H1 (cell line): ENCODE measurements around the gene OPCML. TPM values are rescaled to one million over a fixed set of nuclear protein-coding genes. Genes with fewer than 3 reads are reported as not detected.

Experiments used
- CTCF ChIA-PET: fragments of 300-600 bp; sonication (Branson Sonifier 250); formaldehyde crosslinking; loops from one replicate; lab custom pipeline; 2021; ENCODE audit not compliant: partially characterized antibody; lab: Charles Lee
- POLR2A ChIA-PET: fragments of 300-600 bp; sonication (Branson Sonifier 250); formaldehyde crosslinking; loops from one replicate; lab custom pipeline; 2021; ENCODE audit warnings: inconsistent platforms; ENCODE audit not compliant: partially characterized antibody; lab: Charles Lee
- DNase-seq, 2 experiments: peaks; one replicate each; pipeline versions ENCODE4 v3.0.0 to v3.0.0-alpha.2; 2010 to 2022; ENCODE audit warnings: low spot score in 2 of 2, low read depth in 1 of 2, mixed read lengths in 1 of 2
- FAIRE-seq: peaks from 2 replicates; lab custom pipeline; 2011; peaks lifted over from hg19 to GRCh38; lab: Jason Lieb, UNC
- H2AFZ ChIP-seq: 2 replicates; pipeline ENCODE4 v1.8.1; 2012; ENCODE audit warnings: low read length, inconsistent platforms
- H2AK5ac ChIP-seq: 2 replicates; pipeline ENCODE4 v1.6.1; 2013; ENCODE audit warnings: low read depth, low read length
- H2BK120ac ChIP-seq: replicated peaks from 2 replicates; pipeline ENCODE3; 2013; ENCODE audit warnings: low read depth, low read length, inconsistent platforms
- H2BK12ac ChIP-seq: 2 replicates; pipeline ENCODE4 v1.6.1; 2013; ENCODE audit warnings: low read depth, low read length
- H2BK15ac ChIP-seq: 2 replicates; pipeline ENCODE4 v1.6.1; 2013; ENCODE audit warnings: low read length
- H2BK20ac ChIP-seq: 2 replicates; pipeline ENCODE4 v1.6.1; 2013; ENCODE audit warnings: low read length
- H2BK5ac ChIP-seq: 2 replicates; pipeline ENCODE4 v1.6.1; 2013; ENCODE audit warnings: low read depth, low read length
- H3K14ac ChIP-seq: 2 replicates; pipeline ENCODE4 v1.6.1; 2013; ENCODE audit warnings: inconsistent platforms; ENCODE audit not compliant: insufficient read length
- H3K18ac ChIP-seq: 2 replicates; pipeline ENCODE4 v1.6.1; 2013; ENCODE audit warnings: low read length; ENCODE audit errors: extremely low read depth
- H3K23ac ChIP-seq: 2 replicates; pipeline ENCODE4 v1.6.1; 2013; ENCODE audit warnings: inconsistent platforms; ENCODE audit not compliant: insufficient read length
- H3K23me2 ChIP-seq: 2 replicates; pipeline ENCODE4 v1.6.1; 2013; ENCODE audit warnings: low read depth, low read length
- H3K27ac ChIP-seq: 2 replicates; pipeline ENCODE4 v1.6.1; 2011; ENCODE audit warnings: low read depth, low read length, inconsistent platforms
- H3K27me3 ChIP-seq, 4 experiments: replicated peaks in 1 of 4; 1 replicate in 1 of 4; 2 replicates in 3 of 4; pipeline versions ENCODE4 v1.6.1 to v1.8.1; 2011 to 2013; ENCODE audit warnings: low read length in 3 of 4, mild to moderate bottlenecking in 3 of 4, inconsistent platforms in 2 of 4, mixed read lengths in 2 of 4, moderate library complexity in 1 of 4; ENCODE audit not compliant: control insufficient read depth in 3 of 4, insufficient read depth in 3 of 4; ENCODE audit errors: extremely low read depth in 1 of 4
- H3K36me3 ChIP-seq, 4 experiments: 2 replicates each; pipeline versions ENCODE4 v1.6.1 to v1.8.1; 2011 to 2013; ENCODE audit warnings: mild to moderate bottlenecking in 4 of 4, low read length in 3 of 4, moderate library complexity in 2 of 4, control low read depth in 1 of 4, inconsistent platforms in 1 of 4; ENCODE audit not compliant: insufficient read depth in 4 of 4, control insufficient read depth in 2 of 4
- H3K4ac ChIP-seq: replicated peaks from 2 replicates; pipeline ENCODE3; 2013; ENCODE audit warnings: low read length, low read depth, mixed read lengths, inconsistent platforms; ENCODE audit not compliant: insufficient read length
- H3K4me1 ChIP-seq, 4 experiments: replicated peaks in 1 of 4; 1 replicate in 1 of 4; 2 replicates in 3 of 4; pipeline versions ENCODE4 v1.6.1 to v1.8.1; 2011 to 2013; ENCODE audit warnings: low read length in 3 of 4, inconsistent platforms in 2 of 4, mixed read lengths in 1 of 4; ENCODE audit not compliant: insufficient read depth in 4 of 4, control insufficient read depth in 3 of 4
- H3K4me2 ChIP-seq, 2 experiments: 2 replicates each; pipeline versions ENCODE4 v1.6.1 to v1.8.1; 2011 to 2013; ENCODE audit warnings: low read depth in 2 of 2, low read length in 2 of 2, control low read depth in 1 of 2, inconsistent platforms in 1 of 2, mild to moderate bottlenecking in 1 of 2; ENCODE audit not compliant: insufficient read depth in 1 of 2
- H3K4me3 ChIP-seq, 4 experiments: fragments of 200-600, 300-600 bp in 1 of 4; sonication (generic), shearing (Covaris generic), sonication (Bioruptor Twin) in 1 of 4; 2 replicates each; pipeline versions ENCODE4 v1.5.1 to v1.8.1; 2011 to 2016; ENCODE audit warnings: low read length in 4 of 4, low read depth in 3 of 4, control low read depth in 2 of 4, inconsistent platforms in 2 of 4, mild to moderate bottlenecking in 2 of 4, mixed read lengths in 1 of 4, moderate library complexity in 1 of 4; ENCODE audit not compliant: insufficient read depth in 2 of 4; ENCODE audit errors: extremely low read depth in 1 of 4
- H3K56ac ChIP-seq: replicated peaks from 2 replicates; pipeline ENCODE3; 2013; ENCODE audit warnings: low read depth, mild to moderate bottlenecking, mixed read lengths, low read length, inconsistent platforms; ENCODE audit not compliant: insufficient read length
- H3K79me1 ChIP-seq: 2 replicates; pipeline ENCODE4 v1.6.1; 2013; ENCODE audit warnings: low read depth, low read length, control low read depth
- H3K79me2 ChIP-seq, 2 experiments: 2 replicates each; pipeline versions ENCODE4 v1.6.1 to v1.8.1; 2012 to 2013; ENCODE audit warnings: low read length in 2 of 2, mild to moderate bottlenecking in 2 of 2, inconsistent platforms in 1 of 2; ENCODE audit not compliant: insufficient read depth in 2 of 2, control insufficient read depth in 1 of 2
- H3K9ac ChIP-seq, 4 experiments: replicated peaks in 1 of 4; 1 replicate in 1 of 4; 2 replicates in 3 of 4; pipeline versions ENCODE4 v1.6.1 to v1.8.1; 2011 to 2013; ENCODE audit warnings: low read depth in 3 of 4, low read length in 3 of 4, control low read depth in 2 of 4, mild to moderate bottlenecking in 2 of 4, moderate library complexity in 2 of 4, inconsistent platforms in 1 of 4; ENCODE audit errors: extremely low read depth in 1 of 4
- H3K9me3 ChIP-seq, 2 experiments: 2 replicates each; pipeline versions ENCODE4 v1.6.1 to v1.8.1; 2012 to 2013; ENCODE audit warnings: mild to moderate bottlenecking in 2 of 2, moderate library complexity in 2 of 2, control low read depth in 1 of 2, inconsistent platforms in 1 of 2, low read depth in 1 of 2, low read length in 1 of 2, mixed read lengths in 1 of 2; ENCODE audit not compliant: insufficient read depth in 2 of 2
- H4K20me1 ChIP-seq, 2 experiments: replicated peaks in 1 of 2; 2 replicates each; pipeline versions ENCODE3 to v1.8.1; 2011 to 2013; ENCODE audit warnings: inconsistent platforms in 2 of 2, low read length in 2 of 2, mild to moderate bottlenecking in 1 of 2; ENCODE audit not compliant: insufficient read depth in 2 of 2, control insufficient read depth in 1 of 2
- H4K5ac ChIP-seq: 2 replicates; pipeline ENCODE4 v1.6.1; 2013; ENCODE audit warnings: low read length, low read depth, mixed read lengths, inconsistent platforms; ENCODE audit not compliant: insufficient read length
- H4K8ac ChIP-seq: 2 replicates; pipeline ENCODE4 v1.8.0; 2013; ENCODE audit warnings: mild to moderate bottlenecking, moderate library complexity, low read length, inconsistent platforms; ENCODE audit not compliant: insufficient read depth; ENCODE audit errors: extremely low read depth
- H4K91ac ChIP-seq: replicated peaks from 2 replicates; pipeline ENCODE3; 2013; ENCODE audit warnings: low read length, mixed read lengths, inconsistent platforms; ENCODE audit not compliant: insufficient read length
- HDAC2 ChIP-seq, 2 experiments: fragments of 300-600 bp in 1 of 2; sonication (generic) in 1 of 2; IDR thresholded peaks; 2 replicates each; pipeline ENCODE4 v1.6.1; 2011 to 2012; ENCODE audit warnings: low read depth in 2 of 2, low read length in 2 of 2, mild to moderate bottlenecking in 2 of 2, moderate library complexity in 2 of 2, borderline replicate concordance in 1 of 2, inconsistent platforms in 1 of 2
- KDM1A ChIP-seq: fragments of 200-600, 300-600 bp; sonication (generic); IDR thresholded peaks from 2 replicates; pipeline ENCODE4 v1.7.1; 2016; ENCODE audit warnings: mild to moderate bottlenecking, low read length, borderline replicate concordance
- MAFK ChIP-seq: IDR thresholded peaks from 2 replicates; pipeline ENCODE4 v1.6.1; 2012; ENCODE audit warnings: low read depth, mild to moderate bottlenecking, improper control_type of control experiment, low read length
- PHF8 ChIP-seq: fragments of 200-600 bp; sonication (generic); conservative IDR thresholded peaks from 2 replicates; pipeline ENCODE4 v1.7.1; 2012; ENCODE audit warnings: low read depth, mild to moderate bottlenecking, inconsistent platforms, low read length, moderate library complexity
- RXRA ChIP-seq: IDR thresholded peaks from 2 replicates; pipeline ENCODE4 v1.6.1; 2011; ENCODE audit warnings: low read depth, mild to moderate bottlenecking, low read length, moderate library complexity; ENCODE audit not compliant: insufficient read depth
- SIN3A ChIP-seq, 2 experiments: IDR thresholded peaks in 1 of 2; conservative IDR thresholded peaks in 1 of 2; 2 replicates each; pipeline ENCODE4 v1.6.1; 2011 to 2012; ENCODE audit warnings: low read length in 2 of 2, improper control_type of control experiment in 1 of 2, low read depth in 1 of 2, mild to moderate bottlenecking in 1 of 2
- TEAD4 ChIP-seq: IDR thresholded peaks from 2 replicates; pipeline ENCODE4 v1.6.1; 2012; ENCODE audit warnings: low read depth, low read length, inconsistent platforms, mixed read lengths
- WGBS, 2 experiments: shearing (Covaris generic) in 1 of 2; methylation state at CpG; one replicate each; pipeline versions ENCODE4 v1.1.6 to v1.1.7; 2013 to 2015; ENCODE audit warnings: low lambda C conversion rate in 2 of 2, mixed read lengths in 2 of 2, inconsistent platforms in 1 of 2, low coverage in 1 of 2, missing lambda C conversion rate in 1 of 2; ENCODE audit not compliant: insufficient replicate concordance in 2 of 2, insufficient coverage in 1 of 2, insufficient read length in 1 of 2; ENCODE audit errors: extremely low coverage in 1 of 2, missing lambda C conversion rate in 1 of 2; 5-methylcytosine and 5-hydroxymethylcytosine counted together
- polyA plus RNA-seq, 7 experiments: library from polyadenylated mRNA; depleted of rRNA in 3 of 7; stranded (reverse) in 5 of 7; unstranded in 2 of 7; fragments of >200 nt in 5 of 7; fragments of 200-250 nt in 2 of 7; gene quantifications; 1 replicate in 5 of 7; 2 replicates in 1 of 7; 4 replicates in 1 of 7; pipeline versions ENCODE4 v1.2.1 to v1.2.3, GENCODE V29; 2011 to 2013; ENCODE audit warnings: missing spikeins in 2 of 7, mixed read lengths in 2 of 7
- total RNA-seq: library from RNA; stranded (reverse); fragmentation: NEBNext Ultra II Directional; extraction: Animal tissue kit (Norgen Biotek cat#: 25700); gene quantifications from 2 replicates; pipeline ENCODE4 v1.2.1, GENCODE V29; 2021
- TF ChIP-seq, protein P1 (sequence below), 3 experiments: IDR thresholded peaks; 1 replicate in 2 of 3; 2 replicates in 1 of 3; pipeline versions ENCODE4 v1.5.1 to v1.6.1; 2011; ENCODE audit warnings: low read length in 3 of 3, mild to moderate bottlenecking in 3 of 3, inconsistent platforms in 2 of 3, low read depth in 1 of 3, moderate library complexity in 1 of 3; ENCODE audit not compliant: insufficient read depth in 1 of 3; ENCODE audit errors: control extremely low read depth in 1 of 3
- TF ChIP-seq, protein P2 (sequence below): IDR thresholded peaks from 2 replicates; pipeline ENCODE4 v1.6.1; 2011; ENCODE audit warnings: low read length, improper control_type of control experiment

The OPCML gene
- total and polyA plus RNA-seq, 2 of the 8 experiments (the other 6 are each of a cell fraction or from before 2014, with no cell fraction given), result 2.3 to 3.1 TPM

DNA sequence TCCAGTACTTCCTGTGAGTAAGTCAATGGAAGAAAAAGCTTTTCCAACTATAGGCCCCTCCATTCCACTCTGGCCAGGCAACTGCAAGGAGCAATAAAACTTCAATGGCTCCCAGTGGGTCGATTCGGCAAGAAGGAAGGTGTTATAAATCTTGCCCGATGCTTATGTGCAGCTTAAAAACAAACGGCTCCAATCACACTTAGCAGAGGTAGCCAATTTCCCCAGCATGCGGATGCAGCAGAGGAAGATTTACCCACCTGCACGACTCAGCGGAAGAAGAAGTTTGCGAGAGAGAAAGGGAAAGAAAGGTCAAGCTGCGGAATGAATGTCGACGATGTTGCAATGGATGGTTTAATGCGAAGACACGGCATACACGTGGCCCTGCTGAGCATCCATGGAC, 141.5 kb downstream of the OPCML start:
- Histone ChIP-seq H3K79me1 (no peaks in the 10 kb centered on the region), H3K23ac (no peak overlapping the region), H3K14ac (no peak overlapping the region), H2BK15ac (no peak overlapping the region), H3K18ac (no peak overlapping the region), H2AFZ (no peak overlapping the region), H4K91ac (no peak overlapping the region), H3K9ac (no peak overlapping the region), H3K4me1 (peaks cover 0 to 4% (median under 1%) of the 10 kb centered on the region in 4 experiments; a peak in 2 of 7 replicates), H3K9me3 (no peaks in the 10 kb centered on the region), H3K4ac (no peak overlapping the region), H3K36me3 (no peaks in the 10 kb centered on the region), H3K23me2 (no peaks in the 10 kb centered on the region), H4K5ac (no peak overlapping the region), H3K27me3 (no peaks in the 10 kb centered on the region), H3K56ac (no peak overlapping the region), H3K4me2 (no peak overlapping the region), H3K27ac (no peak overlapping the region), H3K79me2 (no peaks in the 10 kb centered on the region), H2BK12ac (no peak overlapping the region), H4K20me1 (no peaks in the 10 kb centered on the region), H4K8ac (no peak overlapping the region), H2BK5ac (no peak overlapping the region), H3K4me3 (no peak overlapping the region), H2BK120ac (no peak overlapping the region), H2AK5ac (no peak overlapping the region), H2BK20ac (no peak overlapping the region)
- ChIA-PET CTCF (interaction anchor here (1.0 to 6.5 kb wide), 6 partner anchors 9 to 122 kb away, joined by 3 to 23 read pairs (median 3); no protein-coding TSS in a partner anchor), POLR2A (interaction anchor here (0.6 to 0.8 kb wide), 2 partner anchors 8 to 9 kb away, joined by 4 to 5 read pairs; no protein-coding TSS in a partner anchor)
- DNase-seq (no peak), FAIRE-seq (no peak)
- WGBS, 2 experiments, result 90 to 100% methylated on average over 4 to 13 of the region's 14 CpGs
- TF ChIP-seq, protein P1, sequence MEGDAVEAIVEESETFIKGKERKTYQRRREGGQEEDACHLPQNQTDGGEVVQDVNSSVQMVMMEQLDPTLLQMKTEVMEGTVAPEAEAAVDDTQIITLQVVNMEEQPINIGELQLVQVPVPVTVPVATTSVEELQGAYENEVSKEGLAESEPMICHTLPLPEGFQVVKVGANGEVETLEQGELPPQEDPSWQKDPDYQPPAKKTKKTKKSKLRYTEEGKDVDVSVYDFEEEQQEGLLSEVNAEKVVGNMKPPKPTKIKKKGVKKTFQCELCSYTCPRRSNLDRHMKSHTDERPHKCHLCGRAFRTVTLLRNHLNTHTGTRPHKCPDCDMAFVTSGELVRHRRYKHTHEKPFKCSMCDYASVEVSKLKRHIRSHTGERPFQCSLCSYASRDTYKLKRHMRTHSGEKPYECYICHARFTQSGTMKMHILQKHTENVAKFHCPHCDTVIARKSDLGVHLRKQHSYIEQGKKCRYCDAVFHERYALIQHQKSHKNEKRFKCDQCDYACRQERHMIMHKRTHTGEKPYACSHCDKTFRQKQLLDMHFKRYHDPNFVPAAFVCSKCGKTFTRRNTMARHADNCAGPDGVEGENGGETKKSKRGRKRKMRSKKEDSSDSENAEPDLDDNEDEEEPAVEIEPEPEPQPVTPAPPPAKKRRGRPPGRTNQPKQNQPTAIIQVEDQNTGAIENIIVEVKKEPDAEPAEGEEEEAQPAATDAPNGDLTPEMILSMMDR (IDR thresholded peaks at IDR 0.05; ENCODE audit: control extremely low read depth in 1 of 3, insufficient read depth in 1 of 3, low read depth in 1 of 3, low read length in 3 of 3), result no peak
- TF ChIP-seq HDAC2 (IDR thresholded peaks at IDR 0.05; ENCODE audit: borderline replicate concordance in 1 of 2, low read depth in 2 of 2, low read length in 2 of 2), result no peak
- no peak for TF ChIP-seq RXRA
- TF ChIP-seq SIN3A (conservative IDR thresholded peaks at IDR 0.05 in 1 of 2, IDR thresholded peaks at IDR 0.05 in 1 of 2; ENCODE audit: low read depth in 1 of 2, low read length in 2 of 2), result no peak
- TF ChIP-seq PHF8, result no peak
- TF ChIP-seq, protein P2, sequence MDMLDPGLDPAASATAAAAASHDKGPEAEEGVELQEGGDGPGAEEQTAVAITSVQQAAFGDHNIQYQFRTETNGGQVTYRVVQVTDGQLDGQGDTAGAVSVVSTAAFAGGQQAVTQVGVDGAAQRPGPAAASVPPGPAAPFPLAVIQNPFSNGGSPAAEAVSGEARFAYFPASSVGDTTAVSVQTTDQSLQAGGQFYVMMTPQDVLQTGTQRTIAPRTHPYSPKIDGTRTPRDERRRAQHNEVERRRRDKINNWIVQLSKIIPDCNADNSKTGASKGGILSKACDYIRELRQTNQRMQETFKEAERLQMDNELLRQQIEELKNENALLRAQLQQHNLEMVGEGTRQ, result no peak
- TF ChIP-seq KDM1A, result no peak
- no peak for TF ChIP-seq MAFK
- TF ChIP-seq TEAD4, result no peak
